GM18526 (cell line): ENCODE data around the gene TBC1D12.

Experiments used
- POLR2A ChIP-seq: IDR thresholded peaks from 3 replicates; pipeline ENCODE4 v1.6.1; 2011; ENCODE audit not compliant: insufficient read length; ENCODE audit errors: extremely low read depth

The TBC1D12 gene

GRCh38 chr10:94428766-94429707 lies 26.7 kb downstream of the TBC1D12 start:
- TF ChIP-seq POLR2A = no peak

- TF ChIP-seq POLR2A = no peak
These were observed 28.4 kb downstream of the TBC1D12 start for GRCh38 chr10:94430701-94431100.

GRCh38 chr10:94432443-94432842 lies 30.1 kb downstream of the TBC1D12 start:
- no peak for TF ChIP-seq POLR2A

GRCh38 chr10:94439275-94439861 lies 37.0 kb downstream of the TBC1D12 start:
- no peak for TF ChIP-seq POLR2A

GRCh38 chr10:94440096-94440495 lies 37.8 kb downstream of the TBC1D12 start:
- TF ChIP-seq POLR2A = no peak

GRCh38 chr10:94443047-94443446 lies 40.7 kb downstream of the TBC1D12 start:
- no peak for TF ChIP-seq POLR2A

- TF ChIP-seq POLR2A = no peak
These were observed 41.2 kb downstream of the TBC1D12 start for GRCh38 chr10:94443549-94443948.

GRCh38 chr10:94450782-94451181 lies 48.4 kb downstream of the TBC1D12 start:
- TF ChIP-seq POLR2A = no peak

GRCh38 chr10:94451883-94452519 lies 49.7 kb downstream of the TBC1D12 start:
- TF ChIP-seq POLR2A = no peak

GRCh38 chr10:94456942-94457341 lies 54.6 kb downstream of the TBC1D12 start:
- TF ChIP-seq POLR2A = no peak

- TF ChIP-seq POLR2A = no peak
These were observed 57.0 kb downstream of the TBC1D12 start for GRCh38 chr10:94459385-94459784.

GRCh38 chr10:94461503-94461902 lies 59.2 kb downstream of the TBC1D12 start:
- no peak for TF ChIP-seq POLR2A

- TF ChIP-seq POLR2A = no peak
These were observed 59.8 kb downstream of the TBC1D12 start for GRCh38 chr10:94462130-94462529.

- TF ChIP-seq POLR2A = no peak
These were observed 63.3 kb downstream of the TBC1D12 start for GRCh38 chr10:94465684-94466083.

- no peak for TF ChIP-seq POLR2A
These were observed 79.1 kb downstream of the TBC1D12 start for GRCh38 chr10:94481410-94481809.

GRCh38 chr10:94483970-94484369 lies 81.6 kb downstream of the TBC1D12 start:
- TF ChIP-seq POLR2A = no peak
